Activated CD8-positive, alpha-beta memory T cell treated with anti-CD3 and anti-CD28 coated beads for 1 hour (primary cell): ENCODE data around the gene ARHGAP1.

ENCODE experiments used
- DNase-seq, 2 donors: peaks; one replicate each; pipeline ENCODE4 v3.0.0-alpha.2; 2020; ENCODE audit warnings: low read depth in 1 of 2; ENCODE audit errors: extremely low read depth in 1 of 2

ARHGAP1 gene

GRCh38 chr11:46695345-46696211, 4.8 kb downstream of the ARHGAP1 start:
- no peak for DNase-seq

DNA sequence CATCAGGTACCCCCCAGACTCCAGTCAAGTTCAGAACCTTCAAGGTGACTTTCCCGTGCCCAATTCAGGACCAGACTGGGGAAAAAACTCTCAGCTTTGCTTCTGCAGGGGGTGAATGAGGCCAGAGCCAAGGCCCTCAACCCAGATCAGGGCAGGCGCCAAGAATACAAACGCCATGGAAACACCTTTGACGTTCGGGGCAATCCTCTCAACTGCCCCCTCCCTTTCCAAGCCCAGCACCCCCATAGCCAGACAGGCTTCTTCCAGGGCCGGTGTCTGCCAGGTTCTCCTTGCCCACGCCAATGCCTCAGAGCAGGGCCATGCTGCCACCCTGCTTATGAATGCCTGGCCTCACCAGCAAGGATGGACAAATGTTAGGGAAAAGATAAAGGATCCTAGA, 5.8 kb downstream of the ARHGAP1 start:
- no peak for DNase-seq

- DNase-seq: no peak
Measured at GRCh38 chr11:46694072-46694471, 6.3 kb downstream of the ARHGAP1 start.

GRCh38 chr11:46693597-46694012, 6.8 kb downstream of the ARHGAP1 start:
- DNase-seq: no peak

GRCh38 chr11:46692450-46692849, 8.0 kb downstream of the ARHGAP1 start:
- no peak for DNase-seq

- DNase-seq: no peak
Measured at GRCh38 chr11:46690702-46691101, 9.7 kb downstream of the ARHGAP1 start.

- no peak for DNase-seq
Measured at GRCh38 chr11:46686886-46687795, 13.3 kb downstream of the ARHGAP1 start.

- DNase-seq: no peak
Measured at GRCh38 chr11:46684367-46684766, 16.1 kb downstream of the ARHGAP1 start.

- no peak for DNase-seq
Measured at GRCh38 chr11:46682773-46683752, 17.4 kb downstream of the ARHGAP1 start.

DNA sequence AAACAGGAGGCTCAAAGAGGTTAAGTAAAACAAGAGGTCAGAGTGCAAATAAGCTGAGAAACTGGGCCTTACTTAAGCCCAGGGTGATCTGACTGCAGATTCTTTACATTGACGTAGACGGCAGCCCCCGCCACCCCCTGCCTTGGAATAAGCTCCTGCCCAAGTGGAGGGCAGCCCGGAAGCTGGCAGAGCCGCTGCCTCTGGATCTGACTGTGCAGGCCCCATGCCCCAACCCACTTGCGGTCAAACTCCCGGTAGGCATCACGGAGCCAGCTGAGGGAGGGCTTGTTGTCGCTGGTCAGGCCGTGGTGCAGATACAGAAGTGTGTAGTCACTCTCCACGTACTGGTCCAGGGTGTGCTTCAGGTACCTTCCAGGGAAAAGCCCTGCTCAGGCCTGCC, 18.6 kb downstream of the ARHGAP1 start:
- DNase-seq: no peak

- no peak for DNase-seq
Measured at GRCh38 chr11:46680815-46681214, 19.6 kb downstream of the ARHGAP1 start.

GRCh38 chr11:46680164-46680760, 20.2 kb downstream of the ARHGAP1 start:
- no peak for DNase-seq

DNA sequence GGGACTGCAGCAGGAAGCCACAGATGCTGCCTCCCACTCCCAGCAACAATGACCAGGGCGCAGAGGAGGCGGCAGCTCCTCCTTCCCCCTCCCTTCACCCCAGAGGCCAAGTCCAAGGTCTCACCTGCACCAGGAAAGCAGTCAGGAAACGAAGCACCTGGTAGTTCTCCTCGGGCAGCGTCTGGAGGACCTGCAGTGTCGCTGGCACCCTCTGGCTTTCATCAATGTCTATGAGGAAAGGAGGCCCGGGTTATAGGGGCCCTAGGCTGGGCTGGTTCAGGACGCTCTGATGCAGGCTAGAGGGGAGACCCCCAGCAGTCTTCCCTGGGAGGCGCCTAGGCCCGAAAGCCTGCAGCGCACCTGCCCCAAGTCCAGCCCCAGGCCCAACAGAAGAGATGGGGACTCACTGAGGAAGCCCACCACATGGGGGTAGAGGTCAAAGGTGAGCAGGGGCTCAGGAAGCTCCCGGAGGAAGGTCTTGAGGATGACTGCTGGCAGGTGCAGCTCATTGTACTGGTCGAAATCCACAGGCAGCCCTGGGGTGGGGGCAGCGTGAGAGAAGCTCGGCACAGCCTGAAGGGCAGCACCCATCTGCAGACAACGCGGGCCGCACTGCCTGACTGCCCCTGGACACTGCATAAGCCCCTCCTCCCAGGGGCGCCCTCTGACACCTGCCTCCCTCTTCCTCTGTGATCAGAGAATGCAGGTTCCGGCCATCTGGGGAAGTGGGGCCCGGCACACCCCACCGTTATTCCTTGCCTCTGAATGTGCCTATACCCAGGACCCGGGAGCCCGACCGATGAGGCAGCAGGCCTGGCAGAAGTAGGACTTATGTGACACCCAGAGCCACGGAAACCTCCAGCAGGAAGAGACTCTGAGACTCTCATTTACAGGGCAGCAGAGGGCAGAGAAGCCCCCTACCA, 20.9 kb downstream of the ARHGAP1 start:
- no peak for DNase-seq

DNA sequence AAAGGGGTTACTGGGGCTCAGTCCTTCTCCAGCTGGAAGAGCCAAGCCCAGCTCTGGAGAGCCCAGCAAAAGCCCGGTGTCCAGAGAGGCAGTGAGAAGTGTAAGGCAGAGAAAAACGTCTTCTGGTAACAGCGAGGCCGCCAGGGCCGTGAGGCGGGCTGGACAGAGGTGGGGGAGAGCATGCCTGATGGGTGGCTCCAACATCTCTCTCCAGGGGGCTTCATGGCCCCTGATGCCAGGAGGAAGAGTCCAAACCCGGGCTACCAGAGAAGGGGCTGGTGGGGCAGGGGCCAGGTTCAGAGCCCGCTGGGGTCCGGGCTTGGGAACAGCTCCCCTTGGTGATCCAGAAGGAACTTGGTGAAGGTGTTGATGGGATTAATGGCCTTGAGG, 21.7 kb downstream of the ARHGAP1 start:
- no peak for DNase-seq

- DNase-seq: no peak
Measured at GRCh38 chr11:46677991-46678740, 22.3 kb downstream of the ARHGAP1 start.

DNA sequence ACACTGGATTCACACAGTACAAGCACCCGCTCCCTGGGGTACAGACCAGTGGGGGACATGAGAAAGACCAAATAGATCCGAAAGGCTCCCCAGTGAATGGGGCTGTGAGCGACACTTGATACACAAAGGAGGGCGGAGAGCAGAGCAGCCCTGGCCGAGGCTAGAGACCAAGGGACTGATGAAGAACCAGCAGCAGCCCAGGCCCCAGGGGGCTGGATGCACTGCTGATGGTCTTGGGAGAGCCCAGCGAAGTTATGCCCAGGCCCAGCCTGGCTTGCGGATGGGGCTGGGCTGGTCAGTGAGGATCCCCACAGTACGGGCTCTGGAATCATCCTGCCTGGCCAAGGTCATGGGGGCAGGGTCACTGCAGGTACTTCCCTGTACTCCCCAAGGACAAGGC, 23.2 kb downstream of the ARHGAP1 start:
- DNase-seq: no peak

- no peak for DNase-seq
Measured at GRCh38 chr11:46676436-46677158, 23.8 kb downstream of the ARHGAP1 start.

- no peak for DNase-seq
Measured at GRCh38 chr11:46675949-46676348, 24.5 kb downstream of the ARHGAP1 start.
